RWPE1 (cell line): Measurements from ENCODE around the gene MAP2K1.
A peak's percentile ranks its signal among the peaks of the same experiment; 100 is the strongest.
"Not testable (repeated sequence)": the region's sequence is repeated elsewhere in the genome, so short reads cannot be mapped to it uniquely, and the experiment has no call there.

Source experiments
- CTCF ChIA-PET: fragments of 350-600 bp; sonication (Branson Sonifier 250); formaldehyde crosslinking; extraction: SDS; loops from one replicate; lab custom pipeline; 2021; lab: Yijun Ruan, JAX
- POLR2A ChIA-PET: fragments of 400-600 bp; formaldehyde crosslinking; extraction: SDS; loops from one replicate; lab custom pipeline; 2020; ENCODE audit warnings: antibody characterized with exemption; ENCODE audit not compliant: low non-redundant PET; lab: Yijun Ruan, JAX
- DNase-seq: peaks from one replicate; pipeline ENCODE4 v3.0.0; 2012; ENCODE audit warnings: low spot score
- H3K27ac ChIP-seq: fragments of 450-650 bp; 2 replicates; pipeline ENCODE4 v1.5.1; 2017
- CTCF ChIP-seq: fragments of 450-650 bp; conservative IDR thresholded peaks from 2 replicates; pipeline ENCODE4 v1.5.1; 2017; ENCODE audit warnings: low read depth, mild to moderate bottlenecking

MAP2K1 gene

GRCh38 chr15:66494262-66494661 is 107.5 kb downstream of the MAP2K1 start:
- DNase-seq, result no peak
- CTCF ChIA-PET, result interaction anchor here (1.0 to 1.1 kb wide), 2 partner anchors 108 to 201 kb away, joined by 3 to 7 read pairs; partner anchors contain the start of genes DIS3L and MAP2K1
- no peak for TF ChIP-seq CTCF
- POLR2A ChIA-PET, result interaction anchor here (0.6 kb wide), 1 partner anchor 97 kb away, joined by 5 read pairs; no protein-coding TSS in a partner anchor
- H3K27ac ChIP-seq, result no peak overlapping the region

DNA sequence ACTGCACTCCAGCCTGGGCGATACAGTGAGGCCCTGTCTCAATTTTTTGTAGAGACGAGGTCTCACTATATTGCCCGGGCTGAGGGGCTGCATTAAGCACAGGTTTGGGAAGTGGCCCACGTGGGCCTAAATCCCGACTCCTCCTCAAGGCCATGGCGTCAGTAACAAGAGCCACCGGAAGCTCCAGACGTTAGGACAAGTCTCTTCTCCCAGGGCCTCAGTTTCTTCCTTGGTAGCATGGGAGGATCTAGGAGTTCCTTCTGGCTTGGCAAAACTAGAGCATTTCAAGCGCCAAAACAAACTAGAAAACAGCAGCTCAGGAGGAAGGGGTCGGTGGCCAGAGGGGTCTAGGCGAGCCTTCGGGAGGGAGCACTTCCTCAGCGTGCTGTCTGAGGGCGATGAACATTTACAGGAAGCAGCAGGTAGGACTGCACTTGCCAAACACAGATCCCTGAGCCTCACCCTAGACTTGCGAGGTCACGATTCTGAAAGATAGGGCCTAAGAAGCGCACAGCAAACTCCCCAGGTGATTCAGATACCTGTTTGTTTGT is 110.3 kb downstream of the MAP2K1 start:
- H3K27ac ChIP-seq, result peak overlapping the region; percentile 82
- POLR2A ChIA-PET, result interaction anchor here (0.5 kb wide), 1 partner anchor 138 kb away, joined by 4 read pairs; no protein-coding TSS in a partner anchor
- TF ChIP-seq CTCF, result no peak

GRCh38 chr15:66497502-66498455 is 111.1 kb downstream of the MAP2K1 start, which contains the start of gene SNAPC5:
SNAPC5 (minus strand) TSS chr15:66497762; CDS start chr15:66497731, 31 bp downstream.
- DNase-seq, result peak; percentile 90

More for the DNA sequence above, 110.3 kb downstream of the MAP2K1 start:
- CTCF ChIA-PET, result interaction anchor here (0.5 to 3.3 kb wide), 10 partner anchors 10 to 635 kb away, joined by 3 to 31 read pairs (median 4); partner anchors contain the start of gene MAP2K1
- DNase-seq, result no peak

DNA sequence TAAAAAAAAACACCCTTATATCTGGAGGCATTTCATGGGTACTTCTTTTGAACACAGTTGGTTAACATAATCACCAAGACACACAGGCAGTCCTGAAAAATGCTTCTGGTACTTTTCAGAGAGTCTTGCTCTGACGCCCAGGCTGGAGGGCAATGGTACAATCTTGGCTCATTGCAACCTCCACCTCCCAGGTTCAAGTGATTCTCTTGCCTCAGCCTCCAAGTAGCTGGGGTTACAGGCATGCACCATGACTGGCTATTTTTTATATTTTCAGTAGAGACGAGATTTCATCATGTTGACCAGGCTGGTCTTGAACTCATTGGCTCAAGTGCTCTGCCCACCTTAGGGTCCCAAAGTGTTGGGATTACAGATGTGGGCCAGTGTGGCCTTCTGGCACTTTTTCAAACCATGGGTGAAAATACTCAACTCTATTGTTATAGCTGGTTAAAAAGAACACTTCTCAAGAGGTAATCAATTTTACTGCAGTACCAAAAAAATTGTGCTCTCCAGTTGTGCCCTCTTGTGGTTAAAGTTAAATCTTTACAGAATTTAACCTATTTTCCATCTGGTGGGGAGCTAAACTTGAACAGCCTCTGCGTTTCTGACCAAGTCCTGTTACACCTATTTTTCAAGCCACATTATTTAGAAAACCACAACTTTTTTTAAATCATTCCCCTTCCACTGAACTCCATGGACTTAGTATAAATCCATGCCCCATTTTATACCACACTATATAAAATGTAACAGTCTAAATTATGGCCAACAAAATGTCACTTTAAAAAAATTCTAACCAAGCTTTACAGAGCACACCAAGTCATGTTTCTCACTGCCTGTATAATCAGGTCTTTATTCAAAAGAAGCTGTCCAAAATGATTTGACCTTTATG is 112.0 kb downstream of the MAP2K1 start:
- peak; percentile 44; the same call in 1 of the 2 replicates for TF ChIP-seq CTCF
- no peak for DNase-seq
- H3K27ac ChIP-seq, result peak overlapping the region; percentile 82

More at GRCh38 chr15:66497502-66498455, 111.1 kb downstream of the MAP2K1 start, which contains the start of gene SNAPC5:
- TF ChIP-seq CTCF, result peak; percentile 99
- peak within 1 kb of the TSS; percentile 82 for H3K27ac ChIP-seq
- ChIA-PET POLR2A (interaction anchor here (0.5 kb wide), 1 partner anchor 139 kb away, joined by 4 read pairs; no protein-coding TSS in a partner anchor), CTCF (interaction anchor here (0.6 to 3.3 kb wide), 14 partner anchors 13 to 636 kb away, joined by 3 to 31 read pairs (median 4); partner anchors contain the start of gene MAP2K1)

DNA sequence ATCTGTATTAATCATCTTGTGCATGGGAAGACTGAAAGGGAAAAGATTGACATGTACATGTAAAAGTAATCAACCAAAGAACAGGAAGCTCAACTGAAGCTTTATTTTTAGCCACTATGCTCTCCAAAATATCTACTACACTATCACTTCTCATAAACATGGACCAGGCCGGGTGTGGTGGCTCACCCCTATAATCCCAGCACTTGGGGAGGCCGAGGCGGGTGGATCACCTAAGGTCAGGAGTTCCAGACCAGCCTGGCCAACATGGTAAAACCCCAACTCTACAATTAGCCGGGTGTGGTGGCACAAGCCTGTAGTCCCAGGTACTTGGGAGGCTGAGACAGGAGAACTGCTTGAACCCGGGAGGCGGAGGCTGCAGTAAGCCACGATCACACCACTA is 113.6 kb downstream of the MAP2K1 start:
- CTCF ChIA-PET, DNase-seq: not testable (repeated sequence)
- POLR2A ChIA-PET, result interaction anchor here (0.6 kb wide), 1 partner anchor 63 kb away, joined by 6 read pairs; no protein-coding TSS in a partner anchor
- peak overlapping the region; percentile 73 for H3K27ac ChIP-seq

More for the DNA sequence above, 112.0 kb downstream of the MAP2K1 start:
- POLR2A ChIA-PET, result no interaction called here
- CTCF ChIA-PET, result interaction anchor here (0.6 to 3.3 kb wide), 5 partner anchors 14 to 112 kb away, joined by 3 to 31 read pairs (median 5); partner anchors contain the start of gene MAP2K1

DNA sequence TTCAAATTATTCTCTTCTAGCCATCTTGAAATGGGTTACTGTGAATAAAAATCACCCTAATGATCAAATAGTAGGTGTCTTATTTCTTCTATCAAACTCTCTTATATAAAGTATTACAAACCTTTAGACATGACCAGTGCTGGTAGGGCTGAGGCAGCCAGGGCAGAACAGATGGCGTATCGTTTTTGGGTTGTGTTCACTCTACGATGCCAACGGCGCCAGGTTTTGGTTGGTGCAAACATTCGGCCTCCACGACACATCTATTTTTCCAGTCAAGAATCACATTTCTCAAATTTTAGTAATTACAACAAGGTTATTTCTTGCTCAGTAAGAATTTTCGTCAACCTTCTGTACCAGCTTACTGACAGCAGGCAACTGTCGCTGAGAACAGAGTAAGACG is 115.8 kb downstream of the MAP2K1 start:
- no peak for DNase-seq
- CTCF ChIA-PET, result no interaction called here
- TF ChIP-seq CTCF, result no peak
- POLR2A ChIA-PET, result no interaction called here
- peak overlapping the region; percentile 63 for H3K27ac ChIP-seq

- CTCF ChIA-PET, POLR2A ChIA-PET, DNase-seq: not testable (repeated sequence)
- H3K27ac ChIP-seq, result peak overlapping the region; percentile 63; the same call in 1 of the 2 replicates
These were observed 116.4 kb downstream of the MAP2K1 start for GRCh38 chr15:66503041-66503648.
